ENCODE measurements around the gene C11orf52.

DNA sequence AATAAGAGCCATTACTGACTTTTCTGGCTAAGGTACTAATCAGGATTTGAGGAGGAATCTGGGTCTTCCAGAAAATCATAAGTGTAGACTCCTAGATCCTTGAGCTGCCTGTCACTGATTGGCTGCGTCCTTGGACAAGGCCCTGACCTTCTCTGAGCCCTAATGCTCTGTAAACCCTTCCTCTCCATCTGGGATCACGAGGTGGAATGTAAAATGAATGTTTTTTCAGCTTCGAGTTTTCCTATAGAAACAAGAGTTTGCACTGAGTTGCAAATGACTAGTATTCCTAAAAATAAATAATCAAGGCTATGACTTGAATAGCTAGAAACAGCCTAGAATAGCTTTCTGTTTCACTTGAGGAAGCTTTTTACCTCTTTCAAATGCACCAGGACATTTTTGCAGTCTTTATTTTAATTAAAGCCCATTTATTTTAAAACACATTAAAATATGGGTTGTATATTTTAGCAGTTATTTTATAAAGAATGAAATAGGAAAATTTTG, 17.4 kb downstream of the C11orf52 start:
- TF ChIP-seq EP300 (IDR thresholded peaks at IDR 0.05; ENCODE audit: borderline replicate concordance in 1 of 2, low read depth in 2 of 2, low read length in 2 of 2) (no peak), YY1 (IDR thresholded peaks at IDR 0.05; ENCODE audit: low read depth, low read length) (no peak), ZNF274 (IDR thresholded peaks at IDR 0.05; ENCODE audit: borderline replicate concordance, extremely low read depth, low read length) (no peak), CTCF (IDR thresholded peaks at IDR 0.05; ENCODE audit: control extremely low read depth in 1 of 3, insufficient read depth in 1 of 3, low read depth in 1 of 3, low read length in 3 of 3) (no peak), HDAC2 (IDR thresholded peaks at IDR 0.05; ENCODE audit: borderline replicate concordance in 1 of 2, low read depth in 2 of 2, low read length in 2 of 2) (no peak), GABPA (IDR thresholded peaks at IDR 0.05; ENCODE audit: borderline replicate concordance, insufficient read depth, low read length) (no peak), KDM4A (IDR thresholded peaks at IDR 0.05; ENCODE audit: low read depth, low read length, severe bottlenecking) (no peak), GTF2F1 (IDR thresholded peaks at IDR 0.05; ENCODE audit: borderline replicate concordance, low read depth, low read length) (no peak)
